Measurements from ENCODE around the gene CD46. TPM values are rescaled to one million over a fixed set of nuclear protein-coding genes. Genes with fewer than 3 reads are reported as not detected.
"Not testable (repeated sequence)": the region's sequence is repeated elsewhere in the genome, so short reads cannot be mapped to it uniquely, and the experiment has no call there.

The CD46 gene
- total RNA-seq (2014; rRNA removed; shearing (Covaris generic)): 84.3 and 114 TPM in 2 replicates

DNA sequence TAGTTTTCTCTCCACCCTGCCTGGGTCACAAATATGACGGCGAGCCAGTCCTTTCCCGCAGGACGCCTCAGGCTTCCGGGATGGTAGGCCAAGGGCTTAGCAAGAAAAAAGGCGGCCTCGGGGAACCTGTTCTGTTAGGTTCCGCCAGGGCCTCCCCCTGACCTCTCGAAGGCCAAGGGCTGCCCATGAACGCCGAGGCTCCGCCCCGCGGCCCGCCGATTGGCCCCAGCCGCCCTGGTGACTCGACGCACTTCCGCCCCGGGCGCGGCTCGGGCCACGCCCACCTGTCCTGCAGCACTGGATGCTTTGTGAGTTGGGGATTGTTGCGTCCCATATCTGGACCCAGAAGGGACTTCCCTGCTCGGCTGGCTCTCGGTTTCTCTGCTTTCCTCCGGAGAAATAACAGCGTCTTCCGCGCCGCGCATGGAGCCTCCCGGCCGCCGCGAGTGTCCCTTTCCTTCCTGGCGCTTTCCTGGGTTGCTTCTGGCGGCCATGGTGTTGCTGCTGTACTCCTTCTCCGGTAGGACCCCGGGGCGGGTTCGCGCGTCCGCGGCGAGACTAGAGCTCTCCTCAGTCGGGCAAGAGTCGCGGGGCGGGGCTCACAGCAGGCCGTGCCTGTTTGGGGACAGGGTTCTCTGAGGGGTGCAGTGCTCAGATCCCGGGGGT, at the start of gene CD46:
Gene CD46 (plus strand): TSS at position 265 of the 666 bp plus-strand sequence. CDS start 159 bp downstream, at position 424.
- DNase-seq (ENCODE audit: low read depth): peak; percentile 98

DNA sequence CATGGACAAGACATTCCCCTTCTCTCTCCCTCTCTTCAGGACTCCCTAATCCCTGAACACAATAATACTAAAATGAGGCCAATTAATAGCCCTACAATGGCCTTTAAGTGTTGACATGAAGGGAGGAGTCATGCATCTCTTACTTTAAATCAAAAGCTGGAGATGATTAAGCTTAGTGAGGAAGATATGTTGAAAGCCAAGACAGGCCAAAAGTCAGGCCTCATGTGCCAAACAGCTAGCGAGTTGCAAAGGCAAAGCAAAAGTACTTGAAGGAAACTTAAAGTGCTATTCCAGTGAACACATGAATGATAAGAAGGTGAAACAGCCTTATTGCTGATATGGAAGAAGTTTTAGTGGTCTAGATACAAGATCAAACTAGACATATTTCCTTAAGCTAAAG, 49.5 kb upstream of the CD46 start:
- no peak for DNase-seq (ENCODE audit: low read depth)

DNA sequence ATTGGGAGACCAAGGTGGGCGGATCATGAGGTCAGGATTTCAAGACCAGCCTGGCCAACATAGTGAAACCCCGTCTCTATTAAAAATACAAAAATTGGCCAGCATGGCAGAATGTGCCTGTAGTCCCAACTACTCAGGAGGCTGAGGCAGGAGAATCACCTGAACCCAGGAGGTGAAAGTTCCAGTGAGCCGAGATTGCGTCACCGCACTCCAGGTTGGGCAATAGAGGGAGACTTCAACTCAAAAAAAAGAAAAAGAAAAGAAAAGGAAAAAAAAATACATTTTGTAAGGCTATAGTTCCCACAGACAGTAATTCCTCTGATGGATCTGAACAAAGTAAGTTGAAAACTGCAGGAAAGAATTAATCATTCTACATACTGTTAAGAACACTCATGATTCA, 48.1 kb upstream of the CD46 start:
- DNase-seq (ENCODE audit: low read depth): no peak

DNA sequence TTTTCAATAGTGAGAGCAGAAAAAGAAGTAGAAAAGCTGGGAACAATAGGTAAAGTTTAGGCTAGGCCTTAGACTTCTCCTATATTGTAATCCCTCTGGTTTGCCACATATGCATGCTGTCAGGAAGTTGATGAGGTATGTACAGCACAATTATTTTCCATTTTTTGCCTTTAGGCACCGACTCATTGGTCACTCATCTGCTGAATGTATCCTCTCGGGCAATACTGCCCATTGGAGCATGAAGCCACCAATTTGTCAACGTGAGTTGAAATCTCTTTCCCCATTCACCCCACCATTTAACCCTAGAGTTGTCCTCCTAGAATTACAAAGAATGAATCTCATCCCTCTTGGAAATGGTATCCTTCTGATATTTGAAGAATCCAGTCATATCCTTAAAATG, 43.9 kb upstream of the CD46 start:
- DNase-seq (ENCODE audit: low read depth): peak; percentile 70

DNA sequence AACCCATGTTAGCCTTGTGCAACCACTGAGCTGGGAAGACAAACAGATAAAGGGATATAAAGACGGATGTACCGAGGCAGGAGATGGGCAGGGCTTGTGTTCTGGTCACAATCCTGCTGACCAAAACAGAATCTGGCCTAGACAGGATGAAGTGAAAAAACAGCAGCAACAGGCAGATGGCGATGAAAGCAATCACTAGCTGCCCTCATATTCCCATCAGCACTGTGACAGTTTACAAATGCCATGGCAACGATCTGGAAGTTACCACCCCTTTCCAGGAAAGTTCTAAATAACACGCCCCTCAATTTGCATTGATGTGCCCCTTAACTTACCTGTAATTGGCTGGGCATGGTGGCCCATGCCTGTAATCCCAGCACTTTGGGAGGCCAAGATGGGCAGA, 40.6 kb upstream of the CD46 start:
- peak; percentile 54 for DNase-seq (ENCODE audit: low read depth)

DNA sequence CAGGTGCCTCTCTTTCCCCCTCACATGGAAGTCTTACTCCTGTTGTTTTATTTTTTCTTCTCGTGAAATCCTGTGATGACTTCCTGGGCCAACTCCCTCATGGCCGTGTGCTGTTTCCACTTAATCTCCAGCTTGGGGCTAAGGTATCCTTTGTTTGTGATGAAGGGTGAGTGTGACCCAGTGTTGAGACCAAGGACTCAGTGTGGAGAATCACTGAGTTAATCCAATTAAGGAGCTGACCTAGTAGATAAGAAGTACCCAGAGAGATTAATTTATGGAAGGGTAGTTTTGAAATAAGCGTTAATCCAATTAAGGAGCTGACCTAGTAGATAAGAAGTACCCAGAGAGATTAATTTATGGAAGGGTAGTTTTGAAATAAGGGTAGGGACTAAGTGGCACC, 39.2 kb upstream of the CD46 start:
- DNase-seq (ENCODE audit: low read depth): not testable (repeated sequence)

DNA sequence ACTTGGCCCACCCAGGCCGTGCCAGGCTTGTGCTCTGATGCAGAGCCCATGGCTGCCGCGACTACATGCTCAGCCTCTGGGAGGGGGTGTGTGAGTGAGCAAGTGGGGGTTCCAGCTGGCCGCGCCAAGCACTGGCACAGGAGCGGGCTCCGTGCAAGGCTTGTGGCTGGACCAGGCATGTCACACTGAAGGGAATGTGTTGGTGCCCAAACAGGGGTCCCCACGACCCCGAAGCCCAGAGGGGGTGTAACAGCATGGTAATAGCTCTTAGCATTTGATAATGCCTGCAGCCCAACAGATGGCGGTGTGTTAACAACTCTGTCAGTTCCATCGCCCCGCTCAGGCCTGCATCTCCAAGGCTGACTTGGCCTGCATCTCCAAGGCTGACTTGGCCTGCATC, 38.3 kb upstream of the CD46 start:
- DNase-seq (ENCODE audit: low read depth): no peak

DNA sequence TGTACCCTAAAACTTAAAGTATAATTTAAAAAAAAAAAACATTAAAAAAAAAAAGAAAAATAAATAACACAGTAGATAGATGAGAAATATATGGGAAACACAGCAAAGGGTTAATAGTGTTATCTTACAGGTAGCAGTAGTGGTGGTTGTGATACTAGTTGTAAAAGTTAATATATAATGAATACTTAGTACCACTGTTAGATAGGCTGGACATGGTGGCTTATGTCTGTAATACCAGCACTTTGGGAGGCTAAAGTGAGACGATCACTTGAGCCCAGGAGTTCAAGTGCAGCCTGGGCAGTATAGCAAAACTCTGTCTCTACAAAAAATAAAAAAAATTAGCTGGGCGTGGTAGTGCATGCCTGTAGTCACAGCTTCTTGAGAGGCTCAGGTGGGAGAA, 32.6 kb upstream of the CD46 start:
- no peak for DNase-seq (ENCODE audit: low read depth)

DNA sequence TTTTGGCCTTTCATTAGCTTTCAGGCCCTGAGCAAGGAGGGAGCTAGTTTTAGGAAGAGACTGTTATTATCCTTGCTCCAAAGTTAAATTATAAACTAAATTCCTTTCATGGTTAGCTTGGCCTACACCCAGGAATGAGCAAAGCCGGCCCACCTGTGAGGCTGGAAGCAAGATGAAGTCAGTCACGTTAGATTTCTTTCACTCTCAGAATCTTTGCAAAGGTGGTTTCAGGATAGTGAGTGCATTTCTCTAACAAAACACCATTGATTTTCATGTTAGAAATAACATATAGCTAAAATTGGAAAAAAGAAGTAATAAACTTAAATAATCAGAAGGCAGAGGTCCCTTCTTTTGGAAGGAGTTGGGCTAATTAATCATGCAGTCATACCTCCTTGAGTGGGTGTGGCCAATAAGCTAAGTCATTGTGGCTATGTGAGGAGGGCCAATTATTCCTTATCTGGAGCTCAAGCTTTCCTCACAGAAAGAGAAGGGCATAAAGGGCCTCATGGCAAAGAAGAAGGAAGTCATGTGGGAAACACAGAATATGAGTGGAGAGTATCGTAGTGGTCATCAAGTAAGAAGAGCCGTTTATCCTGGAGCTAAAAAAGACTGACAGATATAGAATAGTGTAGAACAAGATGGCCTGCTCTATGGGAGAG, 23.5 kb upstream of the CD46 start:
- not testable (repeated sequence) for DNase-seq (ENCODE audit: low read depth)

DNA sequence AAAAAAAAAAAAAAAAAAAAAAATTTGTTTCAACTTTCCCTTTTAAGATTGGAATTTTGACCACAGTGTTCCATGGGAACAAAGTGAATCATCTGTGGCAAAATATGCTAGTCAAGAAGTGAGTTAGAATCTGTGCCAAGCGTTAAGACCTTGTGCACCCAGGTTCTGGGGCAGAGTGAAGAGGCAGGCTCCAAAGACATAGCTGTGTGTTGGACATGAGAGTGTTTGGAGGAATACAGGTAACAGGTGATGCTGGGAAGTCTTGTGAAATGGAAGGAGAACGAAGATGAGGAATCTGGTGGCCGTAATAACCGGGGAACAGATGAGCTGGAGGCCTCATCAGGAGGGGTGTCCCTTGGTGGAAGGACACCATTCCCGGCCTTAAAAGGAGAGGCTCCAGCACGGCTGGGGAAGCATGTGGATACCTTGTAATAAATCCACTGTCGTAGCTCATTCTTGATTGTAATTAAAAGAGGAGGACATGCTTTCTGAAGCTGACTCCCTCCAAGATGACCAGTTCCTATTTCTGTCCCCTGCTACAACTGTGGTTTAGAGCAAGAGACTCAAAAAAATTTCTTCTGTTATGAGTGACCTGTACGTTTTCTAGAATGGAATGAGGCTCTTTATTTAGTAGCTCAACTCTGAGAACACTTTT, 14.2 kb upstream of the CD46 start:
- DNase-seq (ENCODE audit: low read depth): peak; percentile 19

DNA sequence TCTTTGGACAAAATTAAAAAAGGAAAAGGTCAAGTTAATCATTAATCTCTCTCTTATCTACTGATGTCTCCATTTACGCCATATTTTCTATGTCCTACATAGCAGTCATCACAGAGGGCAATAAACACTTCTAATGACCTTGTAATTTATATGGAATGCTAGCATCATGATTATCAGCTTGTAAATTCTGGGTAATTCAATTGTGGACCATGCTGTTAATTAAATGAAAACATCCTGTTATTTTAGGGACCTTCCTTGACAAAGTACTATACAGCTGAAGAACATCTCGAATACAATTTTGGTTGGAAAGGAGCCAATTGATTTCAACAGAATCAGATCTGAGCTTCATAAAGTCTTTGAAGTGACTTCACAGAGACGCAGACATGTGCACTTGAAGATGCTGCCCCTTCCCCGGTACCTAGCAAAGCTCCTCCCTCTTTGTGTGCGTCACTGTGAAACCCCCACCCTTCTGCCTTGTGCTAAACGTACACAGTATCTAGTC, 13.6 kb upstream of the CD46 start:
- DNase-seq (ENCODE audit: low read depth): not testable (repeated sequence)

DNA sequence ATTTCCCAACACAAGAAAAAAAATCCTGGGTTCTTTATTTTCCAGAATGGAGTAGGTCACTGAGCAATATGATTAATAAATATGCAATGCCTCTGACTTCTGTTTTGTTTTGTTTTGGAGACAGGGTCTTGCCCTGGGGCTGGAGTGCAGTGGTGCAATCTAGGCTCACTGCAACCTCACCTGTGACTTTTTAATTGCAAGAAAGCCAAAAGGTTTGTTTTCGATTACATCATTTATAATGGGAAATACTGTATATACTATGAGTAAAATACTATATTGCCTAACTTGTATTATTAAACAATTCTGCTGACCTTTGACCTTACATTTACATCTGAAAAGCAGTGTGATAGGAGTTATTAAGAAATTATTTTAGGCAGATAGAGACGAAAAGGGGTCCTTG, 11.6 kb upstream of the CD46 start:
- peak; percentile 39 for DNase-seq (ENCODE audit: low read depth)

DNA sequence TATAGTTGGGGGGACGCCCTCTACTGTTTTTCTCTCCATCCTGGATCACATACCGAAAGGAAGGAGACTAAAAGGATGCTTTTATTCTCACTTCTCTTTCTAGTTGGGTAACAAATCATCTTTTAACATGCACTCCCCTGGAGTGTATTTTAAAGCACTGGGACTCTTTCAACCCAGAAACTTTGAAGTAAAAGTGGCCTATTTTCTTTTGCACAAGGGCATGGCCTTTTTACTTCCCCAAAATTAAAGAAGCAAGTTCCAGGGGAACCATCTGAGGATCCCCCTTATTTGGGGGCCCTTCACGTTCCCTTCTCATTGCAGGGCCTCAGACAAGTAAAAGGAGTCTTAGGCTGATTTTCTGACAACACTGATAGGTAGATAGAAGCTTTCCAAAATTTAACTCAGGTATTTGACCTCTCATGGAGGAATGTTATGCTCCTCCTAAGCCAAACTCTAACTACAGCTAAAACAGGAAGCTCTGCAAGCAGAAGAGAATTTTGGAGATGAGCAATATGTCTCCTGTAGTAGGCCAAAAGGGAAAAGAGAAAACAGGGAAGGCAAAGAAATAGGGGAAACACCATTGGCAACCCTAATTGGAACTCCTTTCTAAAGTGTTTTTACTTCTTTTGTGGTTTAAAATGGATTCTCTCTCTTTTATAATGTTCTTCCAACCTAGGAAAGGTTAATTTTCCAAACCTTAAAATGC, 8.9 kb upstream of the CD46 start:
- no peak for DNase-seq (ENCODE audit: low read depth)

DNA sequence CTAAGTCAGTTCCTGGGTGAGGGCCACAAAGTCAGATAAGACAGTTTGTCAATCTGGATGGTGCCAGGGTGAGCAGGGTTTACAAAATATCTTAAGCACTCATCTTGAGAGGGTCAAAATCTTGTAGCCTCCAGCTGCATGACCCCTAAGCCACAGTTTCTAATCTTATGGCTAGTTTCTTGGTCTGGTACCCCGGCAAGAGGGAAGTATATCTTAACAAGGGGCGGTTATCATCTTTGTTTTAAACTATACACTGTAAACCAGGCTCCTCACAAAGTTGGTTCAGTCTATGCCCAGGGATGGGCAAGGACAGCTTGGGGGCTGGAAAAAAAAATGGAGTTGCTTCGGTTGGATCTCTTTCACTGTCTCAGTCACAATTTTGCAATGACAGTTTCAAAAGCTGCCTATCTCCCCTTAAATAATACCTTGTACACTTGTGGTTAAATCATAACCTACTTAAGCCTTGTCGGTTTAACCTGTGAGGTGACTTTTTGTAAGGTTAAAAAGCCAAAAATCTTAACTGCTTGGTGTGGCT, 7.8 kb upstream of the CD46 start:
- no peak for DNase-seq (ENCODE audit: low read depth)

DNA sequence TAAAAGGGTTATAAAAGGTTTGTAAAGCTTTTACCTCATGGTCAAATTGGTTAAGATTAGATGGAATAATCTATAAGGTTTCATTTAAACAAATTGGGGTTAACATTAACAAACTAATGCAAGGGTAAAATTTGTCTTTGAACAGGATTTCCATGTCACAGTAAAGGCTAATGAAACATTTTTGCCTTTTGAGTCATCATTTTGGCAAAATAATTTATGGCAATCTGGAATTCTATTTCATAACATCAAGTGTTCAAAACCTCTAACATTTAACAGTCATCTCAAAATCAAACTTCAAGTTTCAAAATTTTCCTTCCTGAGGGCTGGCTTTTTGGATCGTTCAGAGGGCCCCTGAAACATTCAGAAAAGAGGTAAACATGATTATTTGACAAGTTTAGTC, 6.6 kb upstream of the CD46 start:
- peak; percentile 53 for DNase-seq (ENCODE audit: low read depth)

DNA sequence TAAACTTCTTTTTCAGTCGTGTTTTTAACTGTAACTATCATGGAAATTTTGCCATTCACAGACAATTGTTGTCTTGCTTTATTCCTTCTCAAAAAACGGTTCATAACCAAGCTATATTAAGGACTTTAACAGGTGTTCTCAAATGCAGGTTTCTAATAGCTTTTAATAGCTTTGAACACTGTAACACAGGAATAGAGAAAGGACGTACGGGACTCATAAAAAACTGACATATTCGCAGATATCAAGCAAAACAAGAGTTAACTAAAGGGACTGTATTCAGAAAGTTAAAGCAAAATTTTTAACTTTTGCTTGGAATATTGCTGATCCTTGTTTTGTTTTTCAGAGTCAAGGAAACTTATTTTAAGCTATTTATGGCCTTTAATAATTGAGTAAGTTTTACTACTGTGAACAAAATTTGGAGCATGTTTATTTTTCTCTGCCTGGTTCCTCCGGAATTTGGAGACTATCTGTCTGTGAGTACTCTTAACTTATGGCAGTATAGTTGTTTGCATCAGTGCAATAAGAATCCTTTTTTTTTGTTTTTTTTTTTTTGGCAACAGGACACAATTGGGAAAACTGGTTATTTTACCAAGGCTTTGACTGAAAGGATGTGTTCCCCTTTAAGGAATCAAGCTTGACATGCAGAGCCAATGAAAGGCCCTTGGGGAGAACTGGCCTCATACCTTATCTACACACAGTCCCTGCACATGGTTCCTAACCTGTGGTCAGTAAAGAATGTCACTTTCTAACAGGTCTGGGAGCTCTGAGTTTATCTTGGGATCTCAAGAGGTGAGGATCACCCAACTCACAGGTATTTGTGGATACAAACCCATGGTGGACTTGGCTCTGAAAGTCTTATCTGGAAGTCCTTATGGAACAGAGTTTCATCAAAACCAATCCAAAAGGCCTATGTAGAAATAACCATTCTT, 5.8 kb upstream of the CD46 start:
- DNase-seq (ENCODE audit: low read depth): peak; percentile 34

DNA sequence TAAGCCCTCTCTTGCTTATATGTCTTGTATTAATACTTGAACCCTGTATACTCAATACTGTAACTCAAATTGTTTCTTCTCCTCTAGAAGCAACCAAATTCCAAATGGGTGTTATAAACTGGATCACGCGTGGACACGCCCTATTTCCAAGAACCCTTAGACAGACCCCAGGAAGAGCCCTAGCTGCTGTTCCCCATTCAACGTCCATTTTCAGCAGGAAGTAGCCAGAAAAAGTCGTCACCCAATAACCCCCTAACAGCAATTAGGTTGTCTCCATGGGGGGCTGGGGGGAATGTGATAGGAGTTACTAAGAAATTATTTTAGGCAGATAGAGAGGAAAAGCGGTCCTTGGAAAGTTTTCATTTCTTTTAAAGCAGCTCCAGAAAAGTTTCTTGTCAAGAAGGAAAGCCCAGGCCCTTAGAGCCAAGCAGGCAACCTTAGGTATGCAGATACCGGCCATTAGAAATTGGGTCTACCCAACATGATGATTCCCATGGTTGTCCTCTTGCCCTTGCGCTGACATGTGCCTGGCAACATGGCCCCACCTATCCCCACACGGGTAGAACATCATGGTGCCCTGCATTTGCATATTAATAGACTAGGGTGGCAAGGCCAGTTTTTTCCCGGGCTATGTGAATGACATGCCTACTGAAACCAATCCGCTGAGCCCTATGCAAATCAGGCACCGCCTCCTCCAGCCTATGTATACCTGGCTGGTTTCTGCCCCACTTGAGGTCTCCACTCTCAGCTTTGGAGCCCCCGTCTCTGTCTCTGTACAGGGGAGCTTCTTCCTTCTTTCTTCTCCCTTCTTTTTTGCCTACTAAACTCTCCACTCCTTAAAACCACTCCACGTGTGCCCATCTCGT, 4.0 kb upstream of the CD46 start:
- DNase-seq (ENCODE audit: low read depth): no peak

DNA sequence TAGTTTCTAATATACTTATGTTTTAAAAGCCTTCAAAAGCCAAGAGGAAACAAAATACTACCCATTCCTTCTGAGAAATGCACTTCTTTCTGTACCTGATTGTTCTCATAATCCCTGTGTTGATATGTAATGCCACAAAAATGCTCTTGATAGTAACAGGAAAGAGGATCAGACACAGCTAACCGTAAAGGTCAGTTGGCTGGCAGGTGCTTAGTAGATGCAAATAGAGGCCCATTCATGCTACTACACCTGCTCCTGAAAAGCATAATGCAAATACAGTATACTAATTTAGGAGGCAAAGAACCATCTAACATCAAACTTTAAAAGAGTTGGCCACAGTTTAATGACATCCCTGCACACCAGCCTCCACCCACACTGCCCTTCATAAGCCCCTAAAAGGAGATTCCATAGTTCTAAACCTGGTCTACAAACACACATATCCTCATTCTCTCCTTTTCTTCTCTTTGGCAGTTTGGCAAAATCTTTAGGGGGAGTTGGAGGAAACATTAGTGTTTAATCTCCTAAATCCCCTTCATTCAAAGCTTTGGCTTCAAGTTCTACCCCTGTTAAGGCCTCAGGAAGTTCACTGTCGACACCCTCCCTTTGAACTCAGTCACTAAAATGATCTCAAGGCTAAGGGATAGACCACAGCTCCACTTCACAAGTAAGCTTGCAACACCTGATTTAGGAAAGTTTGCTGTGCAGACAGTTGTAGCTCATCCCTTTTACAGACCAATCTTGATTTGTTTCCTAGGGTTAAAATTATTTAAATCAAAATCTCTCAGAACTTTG, 2.9 kb upstream of the CD46 start:
- DNase-seq (ENCODE audit: low read depth): peak; percentile 50
